OCI-LY3 (cell line): ENCODE results near the gene TRABD.
A peak's percentile ranks its signal among the peaks of the same experiment; 100 is the strongest.
"Not testable (repeated sequence)": the region's sequence is repeated elsewhere in the genome, so short reads cannot be mapped to it uniquely, and the experiment has no call there.

Source experiments
- H2AFZ ChIP-seq: fragments of 200-600, 300-600 bp; shearing (Covaris generic); 2 replicates; pipeline ENCODE4 v1.6.0; 2014; ENCODE audit warnings: antibody characterized with exemption, low read depth, low read length
- H3K27ac ChIP-seq: fragments of 200-600, 300-600 bp; sonication (generic); 2 replicates; pipeline ENCODE4 v1.5.1; 2014; ENCODE audit warnings: mild to moderate bottlenecking, low read length, moderate library complexity, mixed read lengths
- H3K27me3 ChIP-seq: fragments of 200-600, 300-600 bp; sonication (generic); 2 replicates; pipeline ENCODE4 v1.6.1; 2014; ENCODE audit warnings: low read depth, low read length, mixed read lengths
- H3K36me3 ChIP-seq: fragments of 200-600, 300-600 bp; sonication (generic); replicated peaks from 2 replicates; pipeline ENCODE3; 2014; ENCODE audit warnings: low read depth, low read length, mixed read lengths
- H3K4me1 ChIP-seq: fragments of 300-600, 200-600 bp; sonication (generic); 2 replicates; pipeline ENCODE4 v1.6.1; 2014; ENCODE audit warnings: low read length, mixed read lengths
- H3K4me2 ChIP-seq: fragments of 200-600, 300-600 bp; sonication (generic); 2 replicates; pipeline ENCODE4 v1.6.1; 2014; ENCODE audit warnings: low read length, mixed read lengths
- H3K4me3 ChIP-seq: fragments of 300-600, 200-600 bp; sonication (generic); 2 replicates; pipeline ENCODE4 v1.5.1; 2014; ENCODE audit warnings: antibody characterized with exemption, mild to moderate bottlenecking, low read length, moderate library complexity
- H3K79me2 ChIP-seq: fragments of 300-600, 200-600 bp; shearing (Covaris generic); 2 replicates; pipeline ENCODE4 v1.6.1; 2014; ENCODE audit warnings: mild to moderate bottlenecking, low read length, mixed read lengths
- H3K9ac ChIP-seq: fragments of 300-600, 200-600 bp; shearing (Covaris generic); 2 replicates; pipeline ENCODE4 v1.6.0; 2014; ENCODE audit warnings: mild to moderate bottlenecking, low read length, moderate library complexity
- H3K9me3 ChIP-seq: fragments of 200-600, 300-600 bp; shearing (Covaris generic); 2 replicates; pipeline ENCODE4 v1.6.1; 2014; ENCODE audit warnings: low read length, mixed read lengths; ENCODE audit not compliant: insufficient read depth
- H4K20me1 ChIP-seq: fragments of 200-600, 300-600 bp; sonication (generic); 2 replicates; pipeline ENCODE4 v1.6.1; 2016; ENCODE audit warnings: low read length, mixed read lengths; ENCODE audit not compliant: insufficient read depth
- EZH2phosphoT487 ChIP-seq: fragments of 200-600 bp; shearing (Covaris generic); IDR thresholded peaks from 2 replicates; pipeline ENCODE4 v1.6.1; 2018; ENCODE audit warnings: antibody characterized with exemption, mixed run types, low read depth
- TF ChIP-seq, protein P1 (sequence below): fragments of 200-600, 300-600 bp; sonication (generic); IDR thresholded peaks from 2 replicates; pipeline ENCODE4 v1.5.1; 2014; ENCODE audit warnings: antibody characterized with exemption, low read length, low read depth

TRABD gene

GRCh38 chr22:50146439-50147238 is 39.1 kb upstream of the TRABD start:
- Histone ChIP-seq H3K4me2 (peak overlapping the region; percentile 31), H2AFZ (no peak overlapping the region), H3K27me3 (peaks cover 8% of the 10 kb centered on the region; the same call in 1 of the 2 replicates), H3K9ac (no peak overlapping the region), H3K4me3 (peak overlapping the region; percentile 4; the same call in 1 of the 2 replicates), H3K79me2 (no peaks in the 10 kb centered on the region), H4K20me1 (no peaks in the 10 kb centered on the region), H3K4me1 (peaks cover 2% of the 10 kb centered on the region; the same call in 1 of the 2 replicates), H3K36me3 (no peaks in the 10 kb centered on the region), H3K27ac (no peak overlapping the region), H3K9me3 (no peaks in the 10 kb centered on the region)
- TF ChIP-seq, protein P1, sequence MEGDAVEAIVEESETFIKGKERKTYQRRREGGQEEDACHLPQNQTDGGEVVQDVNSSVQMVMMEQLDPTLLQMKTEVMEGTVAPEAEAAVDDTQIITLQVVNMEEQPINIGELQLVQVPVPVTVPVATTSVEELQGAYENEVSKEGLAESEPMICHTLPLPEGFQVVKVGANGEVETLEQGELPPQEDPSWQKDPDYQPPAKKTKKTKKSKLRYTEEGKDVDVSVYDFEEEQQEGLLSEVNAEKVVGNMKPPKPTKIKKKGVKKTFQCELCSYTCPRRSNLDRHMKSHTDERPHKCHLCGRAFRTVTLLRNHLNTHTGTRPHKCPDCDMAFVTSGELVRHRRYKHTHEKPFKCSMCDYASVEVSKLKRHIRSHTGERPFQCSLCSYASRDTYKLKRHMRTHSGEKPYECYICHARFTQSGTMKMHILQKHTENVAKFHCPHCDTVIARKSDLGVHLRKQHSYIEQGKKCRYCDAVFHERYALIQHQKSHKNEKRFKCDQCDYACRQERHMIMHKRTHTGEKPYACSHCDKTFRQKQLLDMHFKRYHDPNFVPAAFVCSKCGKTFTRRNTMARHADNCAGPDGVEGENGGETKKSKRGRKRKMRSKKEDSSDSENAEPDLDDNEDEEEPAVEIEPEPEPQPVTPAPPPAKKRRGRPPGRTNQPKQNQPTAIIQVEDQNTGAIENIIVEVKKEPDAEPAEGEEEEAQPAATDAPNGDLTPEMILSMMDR: peak; percentile 82
- no peak for TF ChIP-seq EZH2phosphoT487

- not testable (repeated sequence) for H3K27ac ChIP-seq, H3K36me3 ChIP-seq, H3K9ac ChIP-seq, H4K20me1 ChIP-seq, H3K27me3 ChIP-seq, H3K4me2 ChIP-seq, H3K4me1 ChIP-seq, H3K4me3 ChIP-seq, H3K79me2 ChIP-seq, H2AFZ ChIP-seq, H3K9me3 ChIP-seq
These were observed 38.2 kb upstream of the TRABD start for GRCh38 chr22:50147258-50148165.

DNA sequence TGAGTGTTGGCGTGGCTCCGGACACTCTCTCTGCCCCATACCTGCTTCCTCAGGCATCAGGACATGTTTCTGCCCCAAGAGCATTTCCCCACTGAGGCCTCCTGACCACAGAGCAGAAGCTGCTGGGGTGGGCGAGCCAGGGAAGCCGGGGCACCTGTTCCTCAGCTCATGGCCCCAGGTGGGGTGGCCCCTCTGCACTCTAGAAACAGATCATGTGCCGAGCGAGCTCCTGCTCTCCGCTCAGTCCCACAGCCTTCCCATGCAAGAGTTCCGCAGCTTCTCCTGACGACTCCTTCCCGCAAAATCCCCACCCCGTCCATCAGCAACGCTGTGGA is 37.6 kb upstream of the TRABD start:
- no peaks in the 10 kb centered on the region for H3K79me2 ChIP-seq
- H3K4me3 ChIP-seq: no peak overlapping the region
- H2AFZ ChIP-seq: no peak overlapping the region
- no peaks in the 10 kb centered on the region for H4K20me1 ChIP-seq
- H3K9me3 ChIP-seq: no peaks in the 10 kb centered on the region
- no peak overlapping the region for H3K9ac ChIP-seq
- H3K4me1 ChIP-seq: peaks cover 2% of the 10 kb centered on the region; the same call in 1 of the 2 replicates
- H3K27me3 ChIP-seq: peaks cover 8% of the 10 kb centered on the region; the same call in 1 of the 2 replicates
- TF ChIP-seq, protein P1: no peak
- no peak for TF ChIP-seq EZH2phosphoT487
- no peak overlapping the region for H3K27ac ChIP-seq
- H3K36me3 ChIP-seq: no peaks in the 10 kb centered on the region
- no peak overlapping the region for H3K4me2 ChIP-seq

DNA sequence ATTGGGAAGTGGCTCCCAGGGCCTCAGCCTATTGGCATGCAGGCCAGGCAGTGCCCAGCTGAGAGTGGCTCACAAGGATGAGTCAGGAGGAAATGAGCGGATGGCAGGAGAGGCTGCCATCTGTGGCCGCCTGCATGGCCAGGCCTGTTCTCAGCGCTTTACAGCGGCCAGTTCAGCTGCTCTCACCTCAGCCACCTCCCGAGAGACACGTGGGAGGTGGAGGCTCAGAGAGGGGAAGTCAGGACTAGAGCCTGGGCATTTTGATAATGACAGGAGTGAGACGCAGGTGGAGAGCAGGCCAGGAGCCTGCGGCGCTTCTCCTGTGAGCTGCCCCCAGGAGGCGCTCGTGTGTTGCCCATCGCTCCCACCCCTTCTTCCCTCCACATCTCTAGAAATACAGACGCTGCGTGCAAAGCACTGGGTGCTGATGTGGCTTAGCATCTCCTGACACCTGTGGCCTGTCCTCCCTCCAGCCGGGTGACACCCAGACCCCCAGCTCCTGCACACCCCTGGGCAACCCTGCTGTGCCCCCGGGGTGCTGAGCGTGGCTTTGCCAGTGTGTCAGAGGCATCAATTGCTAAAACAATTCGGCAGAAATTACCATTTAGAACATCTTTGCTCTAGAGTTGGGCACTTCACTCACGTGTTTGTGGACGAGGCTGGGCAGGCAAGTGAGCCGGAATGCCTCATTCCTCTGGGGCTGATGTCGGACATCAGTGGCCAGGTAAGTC is 36.6 kb upstream of the TRABD start:
- no peaks in the 10 kb centered on the region for H3K79me2 ChIP-seq
- no peak overlapping the region for H3K4me3 ChIP-seq
- peak overlapping the region; percentile 40; the same call in 1 of the 2 replicates for H3K4me2 ChIP-seq
- no peak overlapping the region for H3K9ac ChIP-seq
- H3K4me1 ChIP-seq: peaks cover 2% of the 10 kb centered on the region; the same call in 1 of the 2 replicates
- no peaks in the 10 kb centered on the region for H4K20me1 ChIP-seq
- no peak for TF ChIP-seq EZH2phosphoT487
- TF ChIP-seq, protein P1: peak; percentile 77
- H3K27me3 ChIP-seq: peaks cover 8% of the 10 kb centered on the region; the same call in 1 of the 2 replicates
- H2AFZ ChIP-seq: peak overlapping the region; percentile 54; the same call in 1 of the 2 replicates
- no peaks in the 10 kb centered on the region for H3K36me3 ChIP-seq
- no peaks in the 10 kb centered on the region for H3K9me3 ChIP-seq
- H3K27ac ChIP-seq: no peak overlapping the region
